HG03103 (cell line): ENCODE data around the gene P2RY8.
"Not testable (repeated sequence)": the region's sequence is repeated elsewhere in the genome, so short reads cannot be mapped to it uniquely, and the experiment has no call there.

Source experiments
- ATAC-seq: cut with Tn5 transposase; IDR thresholded peaks from one replicate; pipeline ENCODE4 v1.9.1; 2021; ENCODE audit warnings: low read depth; ENCODE audit not compliant: unreplicated experiment

The P2RY8 gene

GRCh38 chrX:1449036-1449822, 87.8 kb downstream of the P2RY8 start:
- ATAC-seq: no peak

GRCh38 chrX:1448573-1449001, 88.4 kb downstream of the P2RY8 start:
- ATAC-seq: not testable (repeated sequence)

GRCh38 chrX:1447969-1448572, 88.9 kb downstream of the P2RY8 start:
- not testable (repeated sequence) for ATAC-seq

GRCh38 chrX:1446984-1447968, 89.7 kb downstream of the P2RY8 start:
- not testable (repeated sequence) for ATAC-seq

GRCh38 chrX:1444561-1445500, 92.2 kb downstream of the P2RY8 start:
- no peak for ATAC-seq

GRCh38 chrX:1443496-1444075, 93.4 kb downstream of the P2RY8 start:
- ATAC-seq: no peak

GRCh38 chrX:1442724-1443367, 94.1 kb downstream of the P2RY8 start:
- ATAC-seq: no peak

- no peak for ATAC-seq
Observed at GRCh38 chrX:1442016-1442665, 94.8 kb downstream of the P2RY8 start.

- ATAC-seq: no peak
Observed at GRCh38 chrX:1440506-1440905, 96.5 kb downstream of the P2RY8 start.

- no peak for ATAC-seq
Observed at GRCh38 chrX:1435241-1435895, 101.6 kb downstream of the P2RY8 start.

- ATAC-seq: no peak
Observed at GRCh38 chrX:1434871-1435240, 102.1 kb downstream of the P2RY8 start.

- no peak for ATAC-seq
Observed at GRCh38 chrX:1433646-1434357, 103.2 kb downstream of the P2RY8 start.

GRCh38 chrX:1430451-1430850, 106.5 kb downstream of the P2RY8 start:
- ATAC-seq: no peak

- ATAC-seq: no peak
Observed at GRCh38 chrX:1427756-1428155, 109.2 kb downstream of the P2RY8 start.

GRCh38 chrX:1426321-1426720, 110.7 kb downstream of the P2RY8 start:
- not testable (repeated sequence) for ATAC-seq

GRCh38 chrX:1425381-1425780, 111.6 kb downstream of the P2RY8 start:
- ATAC-seq: no peak

GRCh38 chrX:1424147-1424851, 112.7 kb downstream of the P2RY8 start:
- ATAC-seq: no peak
